Left renal cortex interstitium (tissue), 4 donors: Measurements from ENCODE around the gene C2CD3. TPM values are rescaled to one million over a fixed set of nuclear protein-coding genes. Genes with fewer than 3 reads are reported as not detected.

ENCODE experiments used
- DNase-seq, 4 donors: peaks; one replicate each; pipeline ENCODE4 v3.0.0-alpha.2; 2013; ENCODE audit warnings: low read depth in 4 of 4, low spot score in 2 of 4, missing footprints in 1 of 4
- polyA plus RNA-seq, 4 donors: library from polyadenylated mRNA; unstranded; fragments of 120-200 nt; gene quantifications; one replicate each; pipeline ENCODE4 v1.2.1, GENCODE V29; 2013; ENCODE audit not compliant: insufficient read length in 4 of 4

The C2CD3 gene, protein sequence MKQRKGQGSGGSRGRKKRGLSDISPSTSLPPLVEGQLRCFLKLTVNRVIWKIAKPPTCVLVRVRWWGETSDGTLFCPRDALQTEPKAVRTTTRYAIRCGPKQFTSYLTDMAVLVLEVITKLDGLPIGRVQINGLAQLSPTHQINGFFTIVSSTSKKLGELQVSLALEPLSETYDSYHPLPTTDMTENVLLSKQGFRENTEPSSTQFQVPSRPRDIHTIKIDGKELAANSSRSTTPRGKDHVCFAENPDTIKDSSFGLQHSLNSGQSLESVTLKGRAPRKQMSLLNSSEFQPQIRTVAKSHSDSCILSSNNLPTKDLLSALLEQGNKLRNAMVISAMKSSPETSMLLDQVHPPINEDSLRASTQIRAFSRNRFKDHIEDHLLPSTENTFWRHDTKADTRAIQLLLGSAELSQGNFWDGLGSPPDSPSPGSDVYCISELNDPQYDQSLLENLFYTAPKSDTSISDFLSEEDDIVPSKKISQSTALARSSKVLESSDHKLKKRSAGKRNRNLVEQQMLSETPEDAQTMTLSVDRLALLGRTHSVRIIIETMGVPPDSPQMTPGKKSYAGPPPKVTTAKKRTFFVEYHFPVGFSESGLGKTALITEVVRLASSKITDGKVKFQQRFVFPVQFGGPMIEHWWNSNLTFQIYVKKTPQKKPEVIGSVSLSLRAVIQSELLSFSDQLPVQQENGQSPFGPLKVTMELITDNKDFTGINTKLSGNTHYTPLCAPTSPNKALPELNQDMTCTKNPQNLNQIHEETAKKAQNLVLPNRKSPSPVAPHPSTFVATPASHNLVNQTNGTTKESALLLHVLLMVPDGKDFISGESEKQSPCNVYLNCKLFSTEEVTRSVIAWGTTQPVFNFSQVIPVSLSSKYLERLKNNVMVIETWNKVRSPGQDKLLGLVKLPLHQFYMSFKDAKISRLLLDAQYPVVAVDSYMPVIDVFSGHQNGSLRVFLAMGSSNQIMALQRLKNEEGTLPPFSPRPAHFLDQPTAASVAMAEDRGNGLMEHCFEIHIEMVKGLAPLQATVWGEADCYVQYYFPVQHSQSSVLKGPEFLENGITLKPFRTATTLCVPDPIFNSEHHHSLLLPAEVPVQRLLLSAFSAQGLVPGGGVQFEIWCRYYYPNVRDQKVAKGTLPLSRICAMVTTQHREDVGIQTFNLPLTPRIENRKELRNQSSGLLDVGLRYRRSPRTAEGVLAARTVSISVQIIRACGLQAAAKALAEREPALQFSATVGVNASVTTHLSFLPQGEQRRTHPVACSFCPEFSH (N-terminal part only)
- 10 to 100 TPM; 19.6 to 25.2 (median 22.5) TPM for polyA plus RNA-seq

DNA sequence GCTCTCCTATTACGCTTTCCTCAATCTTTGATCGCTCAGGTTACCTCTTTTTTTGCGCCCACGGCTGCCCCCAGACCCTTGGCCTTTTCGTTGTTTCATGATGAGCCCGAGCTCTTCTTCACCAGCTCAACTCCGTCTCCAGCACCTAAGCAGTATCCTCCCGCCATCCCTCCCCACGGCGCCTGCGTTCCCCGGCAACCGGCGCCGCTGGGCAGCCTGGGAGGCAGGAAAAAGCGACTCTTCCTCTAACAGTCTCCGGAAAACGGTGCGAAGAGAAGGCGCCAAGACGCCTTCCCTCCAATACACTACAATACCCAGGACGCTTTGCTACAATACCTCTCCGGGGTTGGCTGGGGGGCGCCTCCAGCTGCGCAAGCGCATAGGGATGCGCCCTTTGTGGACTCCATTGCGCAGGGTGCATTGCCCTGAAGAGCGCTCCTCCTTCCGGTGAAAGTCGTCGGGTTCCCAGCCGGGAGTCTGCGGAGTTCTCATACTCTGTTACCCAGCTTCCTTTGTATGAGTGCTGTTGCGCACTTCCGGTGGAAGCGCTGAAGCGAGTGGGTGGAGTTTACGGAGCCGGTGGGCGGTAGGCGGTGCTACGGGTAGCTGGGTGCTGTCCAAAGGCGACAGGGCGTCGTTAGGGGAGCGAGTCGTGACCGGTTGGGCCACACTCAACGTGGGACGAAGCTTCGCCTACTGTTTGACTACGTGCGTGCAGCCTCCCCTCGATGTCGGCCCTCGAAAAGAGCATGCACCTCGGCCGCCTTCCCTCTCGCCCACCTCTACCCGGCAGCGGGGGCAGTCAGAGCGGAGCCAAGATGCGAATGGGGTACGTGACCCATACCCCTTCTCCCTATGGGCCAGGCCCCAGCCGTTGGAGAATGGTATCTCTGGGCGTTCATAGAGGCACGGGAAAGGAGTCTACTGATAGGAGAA is at the start of gene C2CD3, which contains the start of gene PPME1:
Gene C2CD3 (minus strand): TSS at position 309 of the 936 bp plus-strand sequence. CDS start 210 bp downstream, at position 99.
Gene PPME1 (plus strand): TSS at position 596 of the 936 bp plus-strand sequence. CDS start 133 bp downstream, at position 729.
- DNase-seq = peak; percentile 99

DNA sequence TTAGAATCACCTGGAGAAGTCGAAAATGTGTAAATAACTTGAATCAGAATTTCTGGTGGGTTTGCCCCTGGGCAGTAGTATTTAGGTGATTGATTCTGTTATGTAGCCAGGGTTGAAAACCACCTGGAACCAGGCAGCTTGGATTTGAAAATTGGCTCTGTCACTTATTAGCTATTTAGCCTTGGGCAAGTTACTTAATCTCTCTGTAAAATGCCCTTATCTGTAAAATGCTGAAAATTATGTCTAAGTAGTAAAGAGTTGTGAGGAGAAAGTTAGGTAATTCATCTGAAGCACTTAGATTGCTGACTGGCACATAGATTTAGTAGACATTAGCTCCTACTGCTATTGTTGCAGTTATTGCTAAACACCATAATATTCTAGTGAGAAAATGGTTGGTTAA is 49.6 kb upstream of the C2CD3 start:
- peak in 1 of 4 donors; percentile 1 for DNase-seq

DNA sequence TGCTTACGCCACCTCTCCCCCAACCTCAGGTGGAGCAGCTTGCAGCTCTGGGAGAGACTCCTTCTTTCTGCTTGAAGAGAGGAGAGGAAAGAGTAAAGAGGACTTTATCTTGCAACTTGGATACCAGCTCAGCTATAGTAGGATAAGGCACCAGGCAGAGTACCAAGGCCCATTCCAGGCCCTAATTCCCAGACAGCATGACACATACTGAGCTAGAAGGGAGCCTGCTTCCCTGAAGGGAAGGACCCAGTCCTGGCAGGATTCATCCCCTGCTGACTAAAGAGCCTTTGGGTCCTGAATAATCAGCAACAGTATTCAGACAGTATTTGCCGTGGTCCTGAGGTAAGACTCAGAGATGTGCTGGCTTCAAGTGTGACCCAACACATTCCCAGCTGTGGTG is 41.7 kb upstream of the C2CD3 start:
- no peak for DNase-seq

DNA sequence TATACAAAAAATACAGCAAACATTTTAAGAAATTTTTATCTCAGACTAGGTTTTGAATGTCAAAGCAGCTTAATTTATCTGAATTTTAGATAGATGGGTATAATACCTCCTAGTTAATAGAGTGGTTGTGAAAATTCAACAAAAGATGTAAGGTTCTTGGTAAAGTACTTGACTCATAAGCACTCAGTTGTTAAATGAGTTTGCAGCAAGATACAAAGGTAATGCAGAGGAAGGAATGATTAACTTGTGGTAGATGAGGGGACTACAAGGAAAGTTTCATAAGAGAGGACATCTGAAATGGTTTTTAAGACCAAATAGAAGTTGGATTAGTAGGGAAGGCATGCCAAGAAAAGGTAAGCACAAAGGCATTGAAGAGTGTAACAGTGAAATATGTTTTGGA is 37.7 kb upstream of the C2CD3 start:
- no peak for DNase-seq

DNA sequence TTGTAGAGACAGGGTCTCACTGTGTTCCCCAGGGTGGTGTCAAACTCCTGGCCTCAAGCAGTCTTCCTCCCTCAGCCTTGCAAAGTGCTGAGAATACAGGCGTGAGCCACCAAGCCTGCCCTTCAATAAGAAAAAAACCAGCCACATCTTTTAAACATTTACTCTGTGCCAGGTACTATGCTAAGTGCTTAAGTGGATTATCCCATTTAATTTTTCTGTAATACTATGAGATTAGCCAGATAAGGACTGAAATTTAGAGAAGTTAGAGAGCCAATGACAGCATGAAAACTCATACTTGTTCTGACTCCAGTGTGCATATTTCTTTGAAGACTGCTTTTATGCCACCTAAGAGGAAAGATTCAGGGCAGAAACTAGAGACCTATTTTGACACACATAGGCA is 35.9 kb upstream of the C2CD3 start:
- no peak for DNase-seq

DNA sequence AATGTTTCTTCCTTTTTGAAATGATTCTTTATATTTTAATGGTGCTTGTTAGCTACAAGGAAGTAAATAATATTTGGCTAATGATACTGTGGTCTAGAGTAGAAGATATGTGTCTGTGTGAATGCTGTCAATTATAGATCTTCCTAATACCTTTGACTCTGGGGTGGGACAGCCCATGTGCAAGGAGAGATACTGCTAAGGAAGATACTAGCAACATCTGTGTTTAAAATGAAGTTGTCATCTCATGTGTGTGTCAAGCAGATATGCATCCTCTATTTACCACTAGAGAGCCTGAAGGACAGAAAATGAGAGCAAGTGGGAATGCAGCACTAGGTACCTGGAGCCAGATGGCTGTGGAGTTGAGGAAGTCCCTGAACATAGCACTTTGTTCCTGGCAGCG is 34.4 kb upstream of the C2CD3 start:
- DNase-seq = no peak

DNA sequence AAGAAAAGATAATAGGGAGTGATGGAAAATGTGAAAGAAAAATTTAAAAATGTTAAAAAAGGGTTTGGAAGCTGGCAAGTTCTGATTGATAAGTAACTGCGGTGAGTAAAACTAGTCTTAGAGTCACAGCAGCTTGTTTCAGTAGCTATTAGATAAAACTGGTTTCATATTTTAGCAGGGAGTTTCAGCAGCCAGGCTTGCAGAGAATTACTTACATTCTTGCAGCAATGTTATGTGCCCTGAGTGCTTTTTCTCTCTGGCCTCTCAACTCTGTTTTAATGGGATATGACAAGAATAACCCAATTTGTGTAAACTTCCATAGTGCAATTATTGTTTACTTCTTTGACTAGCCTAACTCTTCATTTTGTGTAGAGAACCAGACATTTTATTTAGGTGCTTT is 33.9 kb upstream of the C2CD3 start:
- DNase-seq = no peak

DNA sequence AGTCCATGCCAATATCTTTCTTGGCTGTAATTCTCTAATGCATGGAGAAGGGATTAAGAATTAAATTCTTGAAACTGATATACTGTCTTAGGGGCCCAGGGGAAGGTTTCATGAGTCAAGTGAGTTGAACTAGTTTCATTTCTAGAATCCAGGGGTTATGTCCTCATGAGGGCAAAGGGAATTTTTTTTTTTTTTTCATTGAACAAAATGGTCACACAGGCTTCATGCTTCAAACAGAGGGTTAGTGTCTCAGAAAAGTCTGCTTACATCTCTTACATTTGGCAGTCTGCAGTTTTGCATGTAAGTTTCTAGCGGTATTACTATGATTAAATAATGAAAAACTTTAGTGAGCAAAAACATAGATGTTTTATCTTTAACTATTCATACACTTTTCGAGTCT is 33.2 kb upstream of the C2CD3 start:
- DNase-seq = no peak

DNA sequence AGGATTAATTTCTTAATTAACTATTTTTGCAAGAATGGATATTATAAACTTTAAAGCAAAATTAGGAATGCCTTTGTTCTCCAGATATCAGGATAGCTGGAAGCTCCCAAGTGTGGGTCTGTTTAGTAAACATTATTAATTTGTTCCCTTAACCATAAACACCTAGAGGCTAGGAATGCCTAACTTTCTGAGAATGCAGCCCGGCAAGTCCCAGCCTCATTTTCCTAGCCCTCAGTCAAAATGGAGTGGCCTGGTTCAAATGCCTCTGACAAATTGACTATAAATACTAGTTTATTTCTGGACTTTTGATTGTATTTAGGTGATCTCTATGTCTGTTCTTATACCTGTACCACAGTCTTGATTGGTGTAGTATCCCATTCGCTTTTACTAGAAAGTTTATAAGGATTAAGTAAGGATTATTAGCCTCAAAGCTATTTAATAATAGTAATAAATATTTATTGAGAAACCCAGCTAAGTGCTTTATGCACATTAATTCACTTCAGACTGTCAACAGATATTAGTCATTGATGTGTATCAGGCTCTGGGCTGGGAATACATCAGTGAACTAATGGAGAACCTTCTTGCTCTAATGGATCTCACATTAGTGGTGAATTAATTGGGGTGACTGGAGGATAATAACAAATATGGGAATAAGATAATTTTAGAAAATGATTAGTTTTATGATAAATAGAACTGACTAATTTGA is 26.1 kb upstream of the C2CD3 start:
- no peak for DNase-seq

DNA sequence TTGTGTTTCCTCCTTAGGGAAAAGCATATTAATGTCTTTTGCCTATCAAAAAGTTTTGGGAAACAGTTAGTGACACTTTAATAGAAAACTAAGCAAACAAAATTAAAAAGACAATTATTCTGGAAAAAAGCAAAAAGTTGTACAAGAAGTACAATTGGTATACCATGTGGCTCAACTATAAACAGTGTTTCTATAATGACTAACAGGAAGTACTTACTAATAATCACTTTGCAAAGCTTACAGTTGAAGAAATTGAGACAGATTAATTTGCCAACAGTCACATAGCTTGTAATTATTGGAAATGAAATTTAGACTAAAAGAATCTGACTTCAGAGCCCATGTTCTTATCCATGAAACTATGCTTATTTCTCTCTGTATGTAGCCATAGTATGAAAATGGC is 25.0 kb upstream of the C2CD3 start:
- DNase-seq = no peak

DNA sequence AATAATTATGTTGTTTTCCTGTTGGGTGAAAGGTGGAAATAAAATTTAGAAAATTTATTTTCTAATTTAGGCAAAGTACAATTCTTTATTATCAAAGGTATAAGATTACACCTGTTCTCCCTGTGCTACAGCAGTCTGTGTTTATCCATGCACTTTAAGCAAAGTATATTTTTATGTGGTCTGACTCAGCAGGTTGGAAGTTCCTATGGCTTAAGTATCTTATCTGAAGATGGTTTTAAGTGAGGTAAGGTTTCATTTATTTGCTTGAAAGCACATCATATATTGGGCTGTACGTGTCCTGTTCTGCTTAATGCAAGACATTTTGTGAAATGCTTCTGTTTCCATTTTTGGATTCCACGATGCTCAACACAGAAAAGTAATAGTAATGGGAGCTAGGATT is 14.9 kb upstream of the C2CD3 start:
- no peak for DNase-seq

DNA sequence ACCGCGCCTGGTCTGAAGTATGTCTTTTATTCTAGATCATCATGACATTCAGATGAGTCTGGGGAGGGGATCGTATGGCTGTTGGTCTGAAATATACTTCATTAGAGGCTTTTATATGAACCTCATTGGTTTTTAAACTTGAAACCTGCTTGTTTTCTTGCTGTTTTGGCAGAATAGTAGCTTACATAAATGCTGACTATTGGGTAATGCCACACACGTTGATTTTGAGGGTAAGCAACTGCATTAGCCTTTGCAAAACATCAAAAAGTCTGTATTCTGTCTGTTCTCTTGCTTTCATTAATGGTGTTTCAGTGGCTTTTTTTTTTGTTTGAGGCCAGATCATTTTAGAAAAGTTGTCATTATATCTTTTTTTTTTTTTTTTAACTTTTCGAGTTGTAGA is 14.5 kb upstream of the C2CD3 start:
- no peak for DNase-seq

DNA sequence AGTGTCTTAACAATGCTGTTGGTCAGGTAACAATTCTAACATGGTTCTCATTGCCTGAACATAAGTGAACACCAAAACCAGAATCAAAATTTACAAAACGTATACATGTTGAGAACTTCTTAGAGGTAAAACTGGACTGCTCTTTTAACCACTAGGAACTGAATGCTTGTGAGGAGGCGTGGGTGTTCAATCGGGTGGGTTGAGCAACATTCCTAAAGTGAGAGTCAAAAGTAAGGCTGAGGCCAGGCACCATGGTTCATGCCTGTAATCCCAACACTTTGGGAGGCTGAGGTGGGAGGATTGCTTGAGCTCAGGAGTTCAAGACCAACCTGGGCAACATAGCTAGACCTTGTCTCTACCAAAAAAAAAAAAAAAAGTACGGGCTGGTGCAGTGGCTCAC is 11.8 kb upstream of the C2CD3 start:
- DNase-seq = no peak

DNA sequence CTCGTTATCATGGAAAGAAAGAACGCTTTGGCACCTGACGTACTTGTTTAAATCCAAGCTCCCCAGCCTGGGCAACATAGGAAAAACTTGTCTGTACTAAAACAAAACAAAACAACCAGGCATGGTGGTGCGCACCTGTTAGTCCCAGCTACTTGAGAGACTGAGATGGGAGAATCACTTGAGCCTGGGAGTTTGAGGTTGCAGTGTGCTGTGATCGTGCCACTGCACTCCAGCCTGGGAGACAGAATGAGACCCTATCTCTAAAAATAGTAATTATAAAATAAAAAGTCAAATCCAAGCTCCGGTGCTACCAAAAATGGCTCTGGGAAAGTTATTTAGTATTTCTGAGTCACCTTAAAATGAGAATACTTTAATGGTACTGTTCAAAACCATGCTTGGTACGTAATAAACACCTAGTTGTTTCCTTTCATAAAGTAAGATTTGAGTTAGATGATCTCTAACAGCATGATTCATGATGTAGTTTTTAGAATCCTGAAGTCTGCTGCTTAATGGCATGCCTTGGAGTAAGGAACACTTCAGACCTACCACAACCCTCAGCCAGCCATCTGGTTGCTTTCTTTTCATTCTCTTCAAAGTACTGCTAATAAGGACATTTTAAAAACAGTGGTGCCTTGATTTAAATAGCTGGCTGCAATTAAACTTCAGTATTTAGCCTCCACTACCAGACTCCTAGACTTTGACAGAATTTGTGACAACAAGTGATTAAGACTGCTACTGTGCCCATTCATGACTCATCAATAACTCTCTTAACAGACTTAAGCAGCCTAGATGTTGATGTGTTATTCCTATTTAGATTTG is 8.6 kb upstream of the C2CD3 start:
- no peak for DNase-seq

DNA sequence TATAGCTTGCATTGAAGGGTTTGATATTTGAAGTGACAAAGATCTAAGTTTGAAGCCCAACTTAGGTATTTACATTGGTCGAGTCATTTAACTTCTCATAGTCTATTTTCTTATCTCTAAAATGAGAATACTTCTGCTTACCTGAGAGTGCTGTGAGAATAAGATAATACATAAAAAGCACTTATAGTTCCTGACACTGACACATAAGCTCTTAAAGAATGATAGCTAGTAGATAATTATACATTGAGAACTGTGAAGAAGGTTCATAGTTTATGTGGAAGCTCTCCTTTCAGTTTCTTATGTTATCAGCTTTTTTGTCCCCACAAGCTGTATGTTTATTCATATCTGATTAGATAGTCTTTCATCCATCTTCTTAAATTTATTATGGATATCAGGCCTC is 5.1 kb upstream of the C2CD3 start:
- DNase-seq = no peak

DNA sequence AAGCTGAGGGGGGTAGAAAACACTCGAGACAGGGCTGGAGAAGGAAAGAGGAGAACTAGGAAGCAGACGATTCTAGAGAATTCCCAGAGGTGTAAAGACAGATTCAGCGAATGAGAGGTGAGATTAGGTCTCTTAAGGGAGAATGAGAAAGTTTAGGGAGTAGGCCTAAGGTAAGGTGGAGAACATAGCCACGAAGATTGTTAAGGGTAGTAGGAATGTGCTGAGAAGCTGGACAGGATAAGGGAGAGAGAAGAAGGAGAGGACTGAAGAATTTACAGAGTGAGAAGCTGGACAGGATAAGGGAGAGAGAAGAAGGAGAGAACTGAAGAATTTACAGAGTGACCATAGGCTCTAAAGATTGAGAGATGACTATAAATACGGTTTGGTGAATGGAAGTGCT is 1.2 kb upstream of the C2CD3 start:
- no peak for DNase-seq

DNA sequence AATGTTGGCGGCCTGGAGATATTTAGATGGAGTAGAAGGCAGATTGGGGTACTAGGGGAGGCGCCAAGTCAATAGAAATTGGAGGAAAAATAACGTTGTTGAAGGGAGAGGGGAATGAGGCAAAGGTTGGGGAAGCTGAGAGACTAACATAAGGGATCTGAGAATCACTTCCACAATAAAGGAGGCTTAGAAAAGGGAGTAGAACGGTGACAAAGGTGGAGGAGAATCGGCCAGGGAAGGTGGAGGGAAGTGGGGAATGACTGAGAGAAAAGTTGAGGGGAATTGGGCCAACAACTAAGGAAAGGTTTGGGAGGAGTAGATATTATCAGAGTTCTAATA is 797 bp upstream of the C2CD3 start:
- no peak for DNase-seq

DNA sequence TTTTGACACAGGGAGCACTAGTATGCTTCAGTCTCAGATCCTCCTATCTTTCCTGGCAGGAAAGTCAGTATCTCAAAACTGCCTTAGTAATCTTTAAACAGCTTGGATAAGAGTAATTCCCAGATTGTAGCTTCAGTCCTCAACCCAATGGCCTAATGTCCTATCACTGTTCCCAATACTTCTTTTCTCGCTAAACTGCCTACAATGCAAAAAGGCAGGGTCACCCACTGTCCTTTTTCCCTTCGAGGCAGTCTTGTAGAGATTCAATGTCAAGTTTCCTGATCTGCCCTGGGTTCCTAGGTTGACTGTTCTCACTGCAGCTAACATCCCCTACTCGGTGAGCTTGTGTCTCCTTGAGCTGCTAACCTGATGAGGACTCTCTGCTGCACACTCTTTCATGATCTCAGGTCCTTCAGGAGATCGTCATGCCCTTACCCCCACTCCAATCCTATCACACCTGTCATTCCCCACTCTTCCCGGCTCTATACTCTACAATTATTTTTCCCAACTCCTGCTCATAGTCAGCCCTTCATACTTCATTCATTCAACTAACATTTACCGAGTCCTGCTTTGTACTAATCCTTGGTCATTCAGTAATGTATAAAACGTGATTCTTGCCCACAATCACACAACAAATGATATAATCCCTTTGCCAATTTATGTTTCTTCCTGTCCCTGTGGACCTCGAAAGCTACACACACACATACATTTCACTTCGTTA is 904 bp downstream of the C2CD3 start:
- no peak for DNase-seq
